Measurements from ENCODE around the gene STK17B.
"Not testable (repeated sequence)": the region's sequence is repeated elsewhere in the genome, so short reads cannot be mapped to it uniquely, and the experiment has no call there.

The STK17B gene

GRCh38 chr2:196171248-196171871 is at the start of gene STK17B:
Gene STK17B, minus strand, starts transcription at chr2:196171578. Its CDS starts 8,195 bp downstream, at chr2:196163383.
- peak; percentile 64 for DNase-seq (ENCODE audit: low read depth, low spot score)

- DNase-seq (ENCODE audit: low read depth, low spot score): no peak
These were observed 49.3 kb upstream of the STK17B start for GRCh38 chr2:196220671-196221070.

DNA sequence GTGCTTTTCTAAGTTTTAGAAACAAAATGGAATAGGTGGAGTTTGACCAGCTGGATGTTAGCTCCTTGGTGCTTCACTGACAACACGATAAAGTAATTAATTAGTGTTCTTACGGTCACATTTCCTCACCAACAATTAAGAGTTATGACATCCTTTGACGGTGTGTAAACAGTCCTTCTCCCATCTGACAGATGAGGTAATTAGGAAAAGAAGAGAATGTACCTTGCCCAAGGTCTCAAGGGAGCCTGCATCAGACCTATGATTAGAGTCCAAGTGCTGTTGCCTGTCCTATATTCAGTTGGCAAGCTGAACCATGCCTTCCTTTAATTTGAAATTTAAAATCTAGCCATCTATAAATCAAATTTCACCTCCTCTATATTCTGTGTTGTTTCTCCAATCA is 48.3 kb upstream of the STK17B start:
- DNase-seq (ENCODE audit: low read depth, low spot score): no peak

DNA sequence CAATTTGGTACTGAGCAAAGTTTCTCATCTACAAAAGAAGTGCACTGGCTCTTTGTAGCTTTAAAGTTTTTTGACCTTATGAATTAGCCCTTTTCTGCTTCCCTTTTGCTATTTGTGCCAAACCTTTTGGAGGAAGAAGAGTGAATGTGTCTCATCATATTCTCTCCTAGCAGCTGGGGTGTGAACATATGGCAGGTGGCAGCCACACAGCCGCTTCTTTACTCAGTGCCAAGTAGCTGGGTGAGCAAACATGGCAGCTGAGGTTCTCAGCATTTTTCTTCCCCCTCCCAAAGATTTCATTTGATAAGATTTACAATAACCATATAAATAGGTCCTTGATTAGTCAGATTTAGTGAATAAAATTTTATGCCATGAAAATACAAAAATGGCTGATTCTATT is 46.7 kb upstream of the STK17B start:
- DNase-seq (ENCODE audit: low read depth, low spot score): no peak

DNA sequence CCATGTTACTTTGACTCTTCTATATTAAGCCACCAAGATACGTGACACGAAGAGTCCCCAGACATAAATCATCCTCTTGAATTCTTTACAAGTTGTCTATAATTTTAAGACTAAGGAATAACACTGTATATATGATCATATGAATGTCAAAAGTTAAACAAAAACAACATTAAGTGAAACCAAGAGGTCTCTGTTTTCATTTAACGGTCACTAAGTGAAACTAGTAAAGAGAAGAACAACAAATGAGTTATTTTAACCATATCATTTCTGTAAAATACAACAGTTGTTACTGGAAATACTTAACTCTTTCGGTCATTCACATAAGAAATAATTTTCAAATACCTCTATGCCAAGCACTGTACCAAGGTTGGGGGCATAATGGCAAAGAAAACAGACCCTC is 45.7 kb upstream of the STK17B start:
- DNase-seq (ENCODE audit: low read depth, low spot score): no peak

DNA sequence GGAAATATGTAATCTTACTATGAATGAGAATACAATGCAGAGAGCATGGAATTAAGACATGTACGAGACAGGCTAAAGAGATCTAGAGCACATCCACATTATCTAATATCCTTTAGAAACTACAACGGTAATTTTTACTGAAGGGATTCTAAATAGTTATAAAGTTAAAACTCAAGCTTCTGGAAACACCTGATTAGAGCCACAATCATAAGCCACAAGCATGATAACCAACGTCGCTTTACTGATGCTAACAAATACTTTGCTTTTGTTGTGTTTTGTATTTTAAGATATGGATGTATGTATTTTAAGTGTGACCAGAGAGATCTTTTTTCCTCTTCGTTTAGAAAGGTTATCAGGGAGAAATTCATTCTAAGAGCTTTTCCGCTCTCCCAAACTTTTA is 44.0 kb upstream of the STK17B start:
- no peak for DNase-seq (ENCODE audit: low read depth, low spot score)

DNA sequence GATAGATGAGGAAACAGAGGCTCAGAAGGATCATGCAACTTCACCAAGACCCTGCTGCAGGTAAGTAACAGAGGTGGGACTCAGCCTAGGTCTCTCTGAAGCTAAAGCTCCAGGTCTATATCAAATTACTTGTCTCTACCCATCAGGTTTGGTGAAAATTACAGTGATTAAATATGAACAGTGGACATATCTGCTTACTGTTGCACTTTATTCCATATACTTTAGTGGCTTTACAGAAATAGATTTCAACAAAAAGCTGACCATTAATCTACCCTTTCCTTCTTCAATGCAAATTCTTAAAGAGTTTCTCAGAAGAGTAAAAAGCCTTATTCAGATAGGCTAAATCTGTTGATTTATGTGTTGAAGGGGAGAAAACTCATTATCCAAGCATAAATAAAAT is 42.8 kb upstream of the STK17B start:
- no peak for DNase-seq (ENCODE audit: low read depth, low spot score)

DNA sequence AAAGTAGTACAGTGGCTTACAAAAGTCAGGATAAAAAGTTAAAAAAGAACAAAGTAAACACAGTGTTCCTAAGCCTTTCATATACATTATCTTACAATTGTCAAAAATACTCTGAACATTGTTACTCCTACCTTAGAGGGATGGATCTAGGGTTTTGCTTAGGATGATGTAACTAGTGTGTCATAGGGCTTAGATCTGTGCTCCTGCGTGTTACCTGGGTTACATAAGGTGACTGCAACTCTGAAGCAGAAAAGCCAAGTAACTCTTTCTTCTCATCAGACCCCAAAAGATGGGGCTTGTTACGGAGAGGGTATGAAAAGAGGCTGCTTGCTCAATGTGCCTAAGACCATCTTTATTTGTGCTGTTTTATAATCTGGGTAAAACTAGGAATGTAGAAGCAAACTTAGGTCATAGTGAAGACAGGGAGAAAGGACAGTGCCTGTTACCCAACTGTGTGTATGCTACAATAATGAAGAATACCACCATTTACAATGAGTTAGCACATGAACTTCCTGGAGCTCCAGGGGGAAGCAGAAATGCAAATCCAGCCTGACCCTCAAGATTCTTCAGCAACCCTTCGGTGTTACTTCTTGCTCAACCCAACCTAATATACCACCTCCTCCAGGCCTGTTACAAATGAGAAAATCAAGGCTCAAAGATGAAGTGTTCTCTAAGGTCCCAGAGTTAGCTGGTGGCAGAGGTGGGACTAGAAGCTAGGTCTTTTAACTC is 42.0 kb upstream of the STK17B start:
- no peak for DNase-seq (ENCODE audit: low read depth, low spot score)

DNA sequence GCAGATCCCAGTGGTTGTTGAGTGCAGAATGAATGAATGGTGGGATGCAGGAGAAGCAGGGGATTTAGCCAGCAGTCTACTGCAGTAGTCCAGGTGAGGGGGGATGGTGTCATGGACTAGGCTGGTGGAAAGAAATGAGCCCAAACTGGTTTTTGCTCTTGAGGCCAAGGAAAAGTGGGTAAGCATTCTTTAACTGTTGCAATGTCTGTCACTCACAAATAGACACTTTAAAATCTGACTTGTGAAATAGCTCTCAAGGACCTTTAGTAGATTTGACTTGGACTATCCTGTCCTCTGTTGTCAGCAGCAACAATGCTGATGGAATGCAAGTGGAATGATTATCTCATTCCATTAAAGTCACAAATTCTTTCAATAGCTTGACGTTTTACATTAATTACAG is 37.5 kb upstream of the STK17B start:
- no peak for DNase-seq (ENCODE audit: low read depth, low spot score)

DNA sequence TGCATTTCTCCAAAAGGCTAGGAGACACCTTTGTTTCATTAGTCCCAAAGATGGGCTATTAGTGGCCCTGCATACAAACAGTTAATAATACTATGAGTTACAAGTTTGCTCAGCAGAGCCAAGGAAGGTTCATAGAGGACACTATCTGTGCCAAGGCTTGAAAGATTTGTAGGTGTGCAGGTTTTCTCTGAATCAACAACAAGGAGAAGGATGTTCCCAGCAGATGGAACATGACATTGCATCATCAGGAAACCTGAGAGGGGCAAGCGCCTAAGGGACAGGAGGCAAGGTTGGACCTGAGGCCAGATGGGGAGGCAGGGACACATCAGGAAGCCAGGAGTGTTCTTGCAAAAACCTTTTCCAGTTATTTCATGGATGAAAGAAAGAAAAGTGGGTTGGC is 35.4 kb upstream of the STK17B start:
- DNase-seq (ENCODE audit: low read depth, low spot score): no peak

DNA sequence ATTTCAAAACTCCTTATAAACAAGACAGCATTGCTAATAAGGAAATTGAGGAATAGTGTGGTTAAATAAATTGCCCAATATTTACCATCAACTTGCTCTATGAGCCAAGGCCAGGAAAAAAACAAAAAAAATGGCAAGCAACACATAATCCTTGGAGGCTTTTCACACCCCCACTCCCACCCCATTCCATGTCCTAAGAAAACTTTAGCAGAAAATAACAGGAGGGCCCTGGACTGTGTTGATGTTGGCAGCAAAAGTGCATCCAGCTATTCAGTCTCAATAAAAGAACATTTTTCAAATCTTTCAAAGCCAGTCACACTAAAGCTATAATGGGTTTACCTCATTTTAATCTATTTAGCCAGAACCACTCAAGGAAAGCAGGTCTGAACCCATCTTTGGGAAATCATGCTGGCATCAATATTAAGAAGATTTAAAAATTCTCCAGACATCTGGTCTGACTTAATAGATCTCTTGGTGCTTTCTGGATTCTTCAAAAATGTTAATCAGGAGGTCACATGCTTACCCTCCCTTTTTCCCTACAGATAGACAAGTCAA is 34.6 kb upstream of the STK17B start:
- no peak for DNase-seq (ENCODE audit: low read depth, low spot score)

- DNase-seq (ENCODE audit: low read depth, low spot score): no peak
These were observed 33.8 kb upstream of the STK17B start for GRCh38 chr2:196205011-196205766.

- DNase-seq (ENCODE audit: low read depth, low spot score): no peak
These were observed 30.0 kb upstream of the STK17B start for GRCh38 chr2:196201229-196202009.

GRCh38 chr2:196200557-196200956 is 29.2 kb upstream of the STK17B start:
- no peak for DNase-seq (ENCODE audit: low read depth, low spot score)

DNA sequence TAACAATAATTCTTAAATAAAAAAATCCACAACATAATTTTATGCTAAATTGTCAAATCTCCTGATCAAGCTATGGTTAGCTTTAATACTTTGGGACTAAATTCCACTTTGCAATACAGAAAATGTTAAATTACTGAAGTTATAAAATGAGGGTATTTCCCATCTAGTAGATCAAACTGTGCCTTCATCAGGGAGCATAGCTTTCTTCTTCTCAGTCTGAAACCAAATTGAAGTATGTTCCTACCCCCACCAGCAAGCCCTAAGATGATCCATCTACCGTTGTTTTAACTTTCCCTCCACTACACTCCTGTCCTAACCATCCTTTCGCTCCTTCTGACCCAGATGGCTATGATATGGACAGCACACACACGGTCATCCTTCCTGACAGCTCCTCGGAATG is 24.4 kb upstream of the STK17B start:
- no peak for DNase-seq (ENCODE audit: low read depth, low spot score)

GRCh38 chr2:196195302-196195701 is 23.9 kb upstream of the STK17B start:
- DNase-seq (ENCODE audit: low read depth, low spot score): no peak

- no peak for DNase-seq (ENCODE audit: low read depth, low spot score)
These were observed 20.2 kb upstream of the STK17B start for GRCh38 chr2:196191541-196191940.

- DNase-seq (ENCODE audit: low read depth, low spot score): no peak
These were observed 16.6 kb upstream of the STK17B start for GRCh38 chr2:196187898-196188458.

DNA sequence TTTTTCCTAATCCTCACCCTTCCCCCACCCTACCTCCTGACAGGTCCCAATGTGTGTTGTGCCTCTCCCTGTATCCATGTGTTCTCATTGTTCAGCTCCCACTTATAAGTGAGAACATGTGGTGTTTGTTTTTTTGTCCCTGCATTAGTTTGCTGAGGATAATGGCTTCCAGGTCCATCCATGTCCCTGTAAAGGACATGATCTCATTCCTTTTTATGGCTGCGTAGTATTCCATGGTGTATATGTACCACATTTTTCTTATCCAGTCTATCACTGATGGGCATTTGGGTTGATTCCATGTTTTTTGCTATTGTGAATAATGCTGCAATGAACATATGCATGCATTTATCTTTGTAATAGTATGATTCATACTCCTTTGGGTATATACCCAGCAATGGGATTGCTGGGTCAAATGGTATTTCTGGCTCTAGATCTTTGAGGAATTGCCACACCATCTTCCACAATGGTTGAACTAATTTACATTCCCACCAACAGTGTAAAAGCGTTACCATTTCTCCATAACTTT is 15.9 kb upstream of the STK17B start:
- not testable (repeated sequence) for DNase-seq (ENCODE audit: low read depth, low spot score)

DNA sequence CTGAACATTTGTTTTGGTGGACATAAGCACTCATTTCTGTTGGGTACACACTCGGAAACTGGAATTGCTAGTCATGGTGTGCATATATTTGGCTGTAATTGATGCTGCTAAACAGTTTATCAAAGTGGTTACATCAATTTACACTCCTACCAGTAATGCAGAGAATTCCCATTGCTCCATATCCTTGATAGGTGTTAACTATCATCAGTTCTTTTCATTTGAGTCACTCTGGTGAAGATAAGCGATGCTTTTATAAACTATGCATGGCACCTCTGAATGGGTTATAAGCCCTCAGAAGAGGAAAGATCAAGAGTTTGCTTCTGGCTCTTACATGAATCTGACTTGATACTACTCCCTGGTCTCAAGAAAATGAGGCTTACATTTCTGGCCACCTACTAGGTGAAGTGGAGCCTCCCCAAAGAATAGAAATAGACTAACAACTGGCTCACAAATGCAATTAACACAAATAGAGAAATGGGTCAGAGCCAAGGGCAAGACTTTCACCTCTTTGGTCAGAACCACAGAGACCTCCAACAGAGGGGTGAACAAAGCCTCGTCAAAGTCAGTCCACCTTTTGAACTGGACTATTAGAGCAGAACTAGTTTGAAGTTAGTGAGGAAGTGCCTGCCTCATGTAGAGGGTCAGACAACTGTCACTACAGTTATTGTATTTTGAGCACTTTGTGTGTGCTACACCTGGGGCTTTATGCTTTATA is 15.0 kb upstream of the STK17B start:
- DNase-seq (ENCODE audit: low read depth, low spot score): no peak
